Fibroblast of villous mesenchyme (primary cell): ENCODE measurements around the gene MRPS18A. TPM values are rescaled to one million over a fixed set of nuclear protein-coding genes. Genes with fewer than 3 reads are reported as not detected.
"Not testable (repeated sequence)": the region's sequence is repeated elsewhere in the genome, so short reads cannot be mapped to it uniquely, and the experiment has no call there.

Experiments
- DNase-seq: peaks from one replicate; pipeline ENCODE4 v3.0.0-alpha.2; 2010; ENCODE audit warnings: low read depth
- H3K4me3 ChIP-seq: 2 replicates; pipeline ENCODE4 v1.5.1; 2011; ENCODE audit warnings: low read depth, mild to moderate bottlenecking, low read length
- total RNA-seq: library from RNA; depleted of rRNA; stranded (reverse); fragments of >200 nt; gene quantifications from 2 replicates; pipeline ENCODE4 v1.2.3, GENCODE V29; 2012
- TF ChIP-seq, protein P1 (sequence below): IDR thresholded peaks from 2 replicates; pipeline ENCODE4 v1.5.1; 2012; ENCODE audit warnings: low read depth, mild to moderate bottlenecking, low read length; ENCODE audit not compliant: insufficient read depth

The MRPS18A gene
- total RNA-seq, 1 donor = 26.8 TPM

DNA sequence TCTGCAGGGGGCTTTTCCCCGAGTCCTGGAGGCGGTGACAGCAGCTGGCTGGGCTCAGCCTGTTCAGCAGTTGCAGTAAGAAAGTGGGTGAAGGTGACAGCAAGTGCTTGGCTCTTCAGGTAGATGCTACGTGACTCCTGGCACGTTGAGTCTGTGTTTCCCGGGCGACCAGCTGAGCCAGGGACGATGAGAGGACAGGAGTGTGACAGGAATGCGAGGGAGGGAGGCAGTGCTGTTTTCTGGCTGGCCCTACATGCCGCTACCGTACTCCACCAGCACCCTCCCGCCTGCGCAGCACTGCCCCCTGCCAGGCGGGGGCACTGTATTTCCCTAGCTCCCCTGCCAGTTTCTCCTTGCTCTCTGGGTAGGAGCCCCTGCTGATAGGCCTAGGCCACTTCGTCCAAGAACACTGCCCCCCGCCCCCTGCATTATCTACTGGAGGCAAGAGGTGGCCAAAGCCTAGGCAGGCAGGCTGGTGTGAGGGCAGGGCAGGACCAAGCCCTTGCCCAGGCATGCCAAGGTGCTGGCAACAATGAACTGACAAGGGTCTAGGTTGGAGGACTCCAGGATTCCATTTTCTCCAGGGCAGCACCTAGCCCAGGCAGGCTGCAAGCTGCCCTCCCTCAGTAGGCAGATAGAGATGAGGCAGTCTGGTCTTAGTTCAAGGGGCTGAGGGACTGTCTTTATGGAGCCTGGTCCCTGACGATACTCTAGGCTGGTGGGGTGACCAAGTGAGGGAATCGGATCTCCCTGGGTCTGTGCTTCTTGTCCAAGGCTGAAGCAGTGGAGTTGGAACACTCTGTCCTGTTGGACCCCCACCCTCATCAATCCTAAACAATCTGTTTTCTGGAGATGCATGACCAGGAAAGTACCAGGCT lies 19.2 kb downstream of the MRPS18A start:
- peak; percentile 50 for DNase-seq
- H3K4me3 ChIP-seq = no peak overlapping the region
- TF ChIP-seq, protein P1, sequence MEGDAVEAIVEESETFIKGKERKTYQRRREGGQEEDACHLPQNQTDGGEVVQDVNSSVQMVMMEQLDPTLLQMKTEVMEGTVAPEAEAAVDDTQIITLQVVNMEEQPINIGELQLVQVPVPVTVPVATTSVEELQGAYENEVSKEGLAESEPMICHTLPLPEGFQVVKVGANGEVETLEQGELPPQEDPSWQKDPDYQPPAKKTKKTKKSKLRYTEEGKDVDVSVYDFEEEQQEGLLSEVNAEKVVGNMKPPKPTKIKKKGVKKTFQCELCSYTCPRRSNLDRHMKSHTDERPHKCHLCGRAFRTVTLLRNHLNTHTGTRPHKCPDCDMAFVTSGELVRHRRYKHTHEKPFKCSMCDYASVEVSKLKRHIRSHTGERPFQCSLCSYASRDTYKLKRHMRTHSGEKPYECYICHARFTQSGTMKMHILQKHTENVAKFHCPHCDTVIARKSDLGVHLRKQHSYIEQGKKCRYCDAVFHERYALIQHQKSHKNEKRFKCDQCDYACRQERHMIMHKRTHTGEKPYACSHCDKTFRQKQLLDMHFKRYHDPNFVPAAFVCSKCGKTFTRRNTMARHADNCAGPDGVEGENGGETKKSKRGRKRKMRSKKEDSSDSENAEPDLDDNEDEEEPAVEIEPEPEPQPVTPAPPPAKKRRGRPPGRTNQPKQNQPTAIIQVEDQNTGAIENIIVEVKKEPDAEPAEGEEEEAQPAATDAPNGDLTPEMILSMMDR = peak; percentile 59

DNA sequence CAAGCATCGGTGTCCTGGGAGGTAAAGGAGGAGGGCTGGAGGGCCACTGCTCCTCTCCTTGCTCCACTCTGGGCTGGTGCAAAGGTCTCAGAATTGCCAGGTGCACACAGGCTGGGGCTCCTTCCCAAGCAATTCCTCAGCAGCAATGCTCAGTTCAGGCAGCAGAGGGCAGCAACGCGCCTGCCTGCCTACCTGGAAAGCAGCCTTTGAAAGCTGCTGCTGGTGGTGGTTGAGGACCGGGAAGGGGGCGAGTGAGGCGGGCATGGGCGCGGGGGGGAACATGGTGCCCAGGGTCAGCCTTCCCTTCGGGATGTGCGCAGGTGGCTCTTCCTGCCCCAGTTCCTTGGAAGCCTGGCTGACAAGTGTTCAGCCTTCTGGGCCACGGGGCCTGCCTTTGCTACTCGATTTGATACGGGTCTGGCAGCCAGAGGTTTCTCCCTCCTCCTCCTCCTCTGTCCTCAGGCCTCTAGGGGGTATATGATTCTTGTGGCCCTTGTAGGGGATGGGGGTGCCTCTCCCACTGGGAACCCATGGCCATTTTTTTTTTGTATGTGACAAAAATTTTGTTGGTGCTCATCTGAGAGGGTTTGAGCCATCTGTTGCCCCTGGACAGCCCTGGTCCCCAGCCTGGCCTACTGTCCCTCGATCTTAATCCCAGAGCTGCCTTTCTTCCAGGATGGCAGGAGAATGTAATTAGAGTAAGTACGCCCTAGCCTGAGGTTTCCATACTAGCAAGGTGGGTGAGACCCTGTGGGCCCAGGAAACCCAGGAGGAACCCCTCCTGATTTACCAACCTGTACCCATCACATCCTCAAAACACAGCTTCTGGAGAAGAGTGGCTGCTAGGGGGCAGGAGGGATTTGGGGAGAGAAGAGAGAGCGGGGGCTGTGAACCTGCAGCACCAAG lies 20.1 kb downstream of the MRPS18A start:
- H3K4me3 ChIP-seq = no peak overlapping the region
- peak; percentile 64 for DNase-seq
- TF ChIP-seq, protein P1 = peak; percentile 92

DNA sequence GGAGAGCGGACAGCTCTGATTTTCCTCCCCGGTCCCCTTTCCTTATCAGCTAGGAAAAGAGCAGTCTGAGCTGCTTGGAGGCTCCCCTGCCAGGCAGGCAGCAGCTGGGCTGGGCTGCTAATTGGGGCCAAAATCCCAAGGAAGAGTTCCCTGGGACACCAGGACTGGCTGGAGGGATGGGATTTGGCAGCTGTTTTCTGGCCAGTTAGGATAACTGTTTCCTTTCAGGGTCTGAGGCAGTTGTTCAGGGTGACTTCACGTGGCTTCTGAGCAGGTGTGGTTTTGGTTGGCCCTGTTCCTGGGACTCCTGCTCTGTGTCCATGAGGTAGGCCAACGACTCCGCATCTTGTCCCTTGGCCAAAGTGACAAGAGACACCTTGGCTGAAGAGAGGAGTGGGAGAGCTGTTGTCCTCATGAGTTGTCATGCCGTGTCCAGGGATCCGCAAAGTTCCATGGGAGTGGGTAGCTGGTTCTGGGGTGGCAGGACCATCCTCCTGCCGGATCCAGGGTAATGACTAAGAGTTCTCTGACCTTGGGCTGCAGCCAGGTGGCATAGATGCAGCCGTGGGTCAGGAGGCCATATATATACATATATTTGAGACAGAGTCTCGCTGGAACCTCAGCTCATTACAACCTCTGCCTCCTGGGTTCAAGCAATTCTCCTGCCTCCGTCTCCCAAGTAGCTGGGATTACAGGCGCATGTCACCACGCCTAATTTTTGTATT lies 21.2 kb downstream of the MRPS18A start:
- no peak overlapping the region for H3K4me3 ChIP-seq
- no peak for DNase-seq
- TF ChIP-seq, protein P1 = no peak

DNA sequence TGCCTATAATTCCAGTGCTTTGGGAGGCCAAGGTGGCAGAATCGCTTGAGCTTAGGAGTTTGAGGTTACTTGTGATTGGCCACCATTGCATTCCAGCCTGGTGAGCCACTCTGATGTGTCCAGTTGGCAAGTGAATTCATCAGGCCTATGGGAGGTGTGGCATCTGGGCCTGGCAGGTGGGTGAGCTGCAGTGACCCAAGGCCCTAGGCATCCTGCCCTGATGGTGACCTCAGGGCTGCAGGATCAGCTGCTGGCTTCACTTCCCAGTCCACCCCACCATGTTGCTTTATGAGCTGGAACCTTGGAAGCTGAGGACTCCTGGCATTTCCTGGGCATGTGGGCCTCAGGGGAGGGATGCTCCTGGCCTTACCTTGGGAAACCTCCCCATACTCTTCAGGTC lies 22.2 kb downstream of the MRPS18A start:
- no peak overlapping the region for H3K4me3 ChIP-seq
- TF ChIP-seq, protein P1 = no peak
- DNase-seq = no peak

DNA sequence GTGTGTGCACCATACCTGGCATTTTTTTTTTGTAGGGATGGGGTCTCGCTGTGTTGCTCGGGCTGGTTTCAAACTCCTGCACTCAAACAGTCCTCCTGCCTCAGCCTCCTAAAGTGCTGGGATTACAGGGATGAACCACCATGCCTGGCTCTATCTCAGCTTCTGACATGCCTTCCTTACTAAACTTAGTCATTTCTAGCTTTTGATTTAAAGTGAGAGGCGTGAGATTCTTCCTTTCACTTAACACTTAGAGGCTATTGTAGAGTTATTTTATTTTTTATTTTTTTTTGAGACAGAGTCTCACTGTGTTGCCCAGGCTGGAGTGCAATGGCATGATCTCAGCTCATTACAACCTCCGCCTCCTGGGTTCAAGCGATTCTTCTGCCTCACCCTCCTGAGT lies 24.6 kb downstream of the MRPS18A start:
- not testable (repeated sequence) for DNase-seq

DNA sequence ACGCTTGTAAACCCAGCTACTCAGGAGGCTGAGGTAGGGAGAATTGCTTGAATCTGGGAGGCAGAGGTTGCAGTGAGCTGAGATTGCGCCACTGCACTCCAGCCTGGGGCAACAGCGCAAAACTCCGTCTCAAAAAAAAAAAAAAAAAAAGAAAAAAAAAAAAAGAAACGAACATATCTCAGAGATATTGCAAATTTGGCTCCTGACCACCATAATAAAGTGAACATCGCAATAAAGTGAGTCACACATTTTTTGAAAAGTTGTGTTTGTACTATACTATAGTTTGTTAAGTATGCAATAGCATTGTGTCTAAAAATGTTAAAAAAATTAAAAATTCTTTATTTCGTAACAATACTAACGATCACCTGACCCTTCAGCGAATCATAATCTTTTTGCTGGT lies 29.4 kb downstream of the MRPS18A start:
- no peak for DNase-seq
- H3K4me3 ChIP-seq = no peak overlapping the region
- TF ChIP-seq, protein P1 = no peak

More for the DNA sequence above, 24.6 kb downstream of the MRPS18A start:
- not testable (repeated sequence) for H3K4me3 ChIP-seq
